Tibial artery (tissue), 4 donors: ENCODE data around the gene LIMS2.

ENCODE experiments used
- DNase-seq, 2 donors: peaks; one replicate each; pipeline ENCODE4 v3.0.0-alpha.2; 2019
- H3K27ac ChIP-seq, 2 donors: fragments of 200-600 bp; sonication (generic) in 1 of 2; 1 replicate in 1 of 2; 2 replicates in 1 of 2; pipeline ENCODE4 v1.5.1; 2018 to 2019; ENCODE audit warnings: mild to moderate bottlenecking in 1 of 2
- H3K27me3 ChIP-seq, 2 donors: fragments of 200-600 bp; sonication (generic) in 1 of 2; one replicate each; pipeline versions ENCODE4 v1.5.1 to v1.6.0; 2016 to 2019
- H3K36me3 ChIP-seq, 3 donors: fragments of 200-600 bp; sonication (generic) in 2 of 3; one replicate each; pipeline ENCODE4 v1.5.1; 2016 to 2019; ENCODE audit warnings: mild to moderate bottlenecking in 2 of 3
- H3K4me1 ChIP-seq, 4 donors: fragments of 200-600 bp; sonication (generic) in 2 of 4; 1 replicate in 3 of 4; 2 replicates in 1 of 4; pipeline ENCODE4 v1.5.1; 2016 to 2019
- H3K4me3 ChIP-seq, 2 donors: fragments of 200-600 bp; sonication (generic) in 1 of 2; 1 replicate in 1 of 2; 2 replicates in 1 of 2; pipeline ENCODE4 v1.5.1; 2018 to 2019; ENCODE audit warnings: mild to moderate bottlenecking in 2 of 2
- H3K9me3 ChIP-seq, 3 donors: fragments of 200-600 bp; sonication (generic) in 1 of 3; one replicate each; pipeline ENCODE4 v1.5.1; 2016 to 2019
- CTCF ChIP-seq, 2 experiments: fragments of 200-600 bp in 1 of 2; fragments of 450-650 bp in 1 of 2; IDR thresholded peaks; one replicate each; pipeline ENCODE4 v1.5.1; 2017 to 2019; ENCODE audit warnings: antibody characterized with exemption in 2 of 2, mild to moderate bottlenecking in 1 of 2, moderate library complexity in 1 of 2
- intact Hi-C: fragments of 100-400 bp; cut with DNase I; formaldehyde crosslinking; loops from one replicate; pipeline ENCODE4 v1.15.0; 2023; ENCODE audit warnings: low total_unique reads

Gene LIMS2

GRCh38 chr2:127621981-127622431 lies 53.3 kb downstream of the LIMS2 start:
- no peak overlapping the region for H3K4me3 ChIP-seq
- no peaks in the 10 kb centered on the region for H3K36me3 ChIP-seq
- intact Hi-C loops: no loop called here
- peaks cover 0 to 48% of the 10 kb centered on the region in 2 donors for H3K27me3 ChIP-seq
- no peak for TF ChIP-seq CTCF (IDR thresholded peaks at IDR 0.05)
- DNase-seq: no peak
- no peaks in the 10 kb centered on the region for H3K4me1 ChIP-seq
- no peaks in the 10 kb centered on the region for H3K9me3 ChIP-seq
- no peak overlapping the region for H3K27ac ChIP-seq

- peaks cover 0 to 37% of the 10 kb centered on the region in 2 donors for H3K27me3 ChIP-seq
- H3K4me1 ChIP-seq: no peaks in the 10 kb centered on the region
- no peaks in the 10 kb centered on the region for H3K9me3 ChIP-seq
- no peak for DNase-seq
- no peak overlapping the region for H3K27ac ChIP-seq
- intact Hi-C loops: no loop called here
- no peak overlapping the region for H3K4me3 ChIP-seq
- no peak for TF ChIP-seq CTCF (IDR thresholded peaks at IDR 0.05)
- H3K36me3 ChIP-seq: no peaks in the 10 kb centered on the region
Measured at GRCh38 chr2:127620866-127621265, 54.5 kb downstream of the LIMS2 start.

- DNase-seq: no peak
- Histone ChIP-seq H3K4me3 (no peak overlapping the region), H3K9me3 (no peaks in the 10 kb centered on the region), H3K36me3 (no peaks in the 10 kb centered on the region), H3K27me3 (peaks cover 0 to 30% of the 10 kb centered on the region in 2 donors), H3K4me1 (no peaks in the 10 kb centered on the region), H3K27ac (no peak overlapping the region)
- no peak for TF ChIP-seq CTCF (IDR thresholded peaks at IDR 0.05)
- intact Hi-C loops: no loop called here
Measured at GRCh38 chr2:127619877-127620705, 55.2 kb downstream of the LIMS2 start.

- H3K27ac ChIP-seq: no peak overlapping the region
- H3K9me3 ChIP-seq: peaks cover 0 to 2% (median 0%) of the 10 kb centered on the region in 3 donors
- intact Hi-C loops: no loop called here
- H3K4me3 ChIP-seq: no peak overlapping the region
- no peak for DNase-seq
- no peaks in the 10 kb centered on the region for H3K4me1 ChIP-seq
- H3K27me3 ChIP-seq: peaks cover 0 to 21% of the 10 kb centered on the region in 2 donors
- no peaks in the 10 kb centered on the region for H3K36me3 ChIP-seq
- no peak for TF ChIP-seq CTCF (IDR thresholded peaks at IDR 0.05)
Measured at GRCh38 chr2:127619203-127619590, 56.1 kb downstream of the LIMS2 start.

- H3K36me3 ChIP-seq: no peaks in the 10 kb centered on the region
- no peak overlapping the region for H3K4me3 ChIP-seq
- peaks cover 0 to 6% (median 1%) of the 10 kb centered on the region in 3 donors for H3K9me3 ChIP-seq
- intact Hi-C loops: no loop called here
- DNase-seq: no peak
- no peak overlapping the region for H3K27ac ChIP-seq
- no peaks in the 10 kb centered on the region for H3K4me1 ChIP-seq
- peaks cover 0 to 15% of the 10 kb centered on the region in 2 donors for H3K27me3 ChIP-seq
- TF ChIP-seq CTCF (IDR thresholded peaks at IDR 0.05): no peak
Measured at GRCh38 chr2:127618551-127619202, 56.7 kb downstream of the LIMS2 start.
